Inflammatory macrophage (primary cell): ENCODE results near the gene MFSD1.

ENCODE experiments used
- DNase-seq, 2 donors: peaks; one replicate each; pipeline ENCODE4 v3.0.0-alpha.2; 2020 to 2022
- total RNA-seq, 18 experiments: gene quantifications; one replicate each; lab custom pipeline; 2026; ENCODE audit warnings: mixed read lengths in 6 of 18, inconsistent platforms in 2 of 18; lab: John Stamatoyannopoulos, UW

The MFSD1 gene
- 271 to 571 (median 462) reads per million in 18 experiments for total RNA-seq

GRCh38 chr3:158801696-158802408 is at the start of gene MFSD1:
Gene MFSD1 (plus strand): TSS chr3:158802054. CDS start chr3:158802153, 99 bp downstream.
- peak; percentile 95 to 98 for DNase-seq

- peak; percentile 56 to 67 for DNase-seq
Measured at GRCh38 chr3:158753854-158754253, 48.0 kb upstream of the MFSD1 start.

GRCh38 chr3:158755421-158755820 is 46.4 kb upstream of the MFSD1 start:
- no peak for DNase-seq

- DNase-seq = no peak
Measured at GRCh38 chr3:158761350-158761749, 40.5 kb upstream of the MFSD1 start.

- DNase-seq = no peak
Measured at GRCh38 chr3:158762701-158763100, 39.2 kb upstream of the MFSD1 start.

GRCh38 chr3:158763421-158763820 is 38.4 kb upstream of the MFSD1 start:
- no peak for DNase-seq

- DNase-seq = no peak
Measured at GRCh38 chr3:158765518-158766205, 36.2 kb upstream of the MFSD1 start.

GRCh38 chr3:158766364-158766763 is 35.5 kb upstream of the MFSD1 start:
- no peak for DNase-seq

GRCh38 chr3:158768361-158768787 is 33.5 kb upstream of the MFSD1 start:
- peak in 1 of 2 donors; percentile 16 for DNase-seq

GRCh38 chr3:158768881-158769543 is 32.8 kb upstream of the MFSD1 start:
- DNase-seq = no peak

GRCh38 chr3:158769549-158769948 is 32.3 kb upstream of the MFSD1 start:
- no peak for DNase-seq

- DNase-seq = no peak
Measured at GRCh38 chr3:158769952-158770740, 31.7 kb upstream of the MFSD1 start.

GRCh38 chr3:158770741-158771350 is 31.0 kb upstream of the MFSD1 start:
- no peak for DNase-seq

- DNase-seq = no peak
Measured at GRCh38 chr3:158771577-158771976, 30.3 kb upstream of the MFSD1 start.

- no peak for DNase-seq
Measured at GRCh38 chr3:158771982-158772381, 29.9 kb upstream of the MFSD1 start.

- DNase-seq = no peak
Measured at GRCh38 chr3:158773166-158773565, 28.7 kb upstream of the MFSD1 start.

- no peak for DNase-seq
Measured at GRCh38 chr3:158773845-158774830, 27.7 kb upstream of the MFSD1 start.

GRCh38 chr3:158774965-158775364 is 26.9 kb upstream of the MFSD1 start:
- DNase-seq = peak in 1 of 2 donors; percentile 21

- DNase-seq = no peak
Measured at GRCh38 chr3:158775426-158776410, 26.1 kb upstream of the MFSD1 start.

- DNase-seq = no peak
Measured at GRCh38 chr3:158776531-158776930, 25.3 kb upstream of the MFSD1 start.
